ENCODE results near the gene HES5.

Gene HES5

DNA sequence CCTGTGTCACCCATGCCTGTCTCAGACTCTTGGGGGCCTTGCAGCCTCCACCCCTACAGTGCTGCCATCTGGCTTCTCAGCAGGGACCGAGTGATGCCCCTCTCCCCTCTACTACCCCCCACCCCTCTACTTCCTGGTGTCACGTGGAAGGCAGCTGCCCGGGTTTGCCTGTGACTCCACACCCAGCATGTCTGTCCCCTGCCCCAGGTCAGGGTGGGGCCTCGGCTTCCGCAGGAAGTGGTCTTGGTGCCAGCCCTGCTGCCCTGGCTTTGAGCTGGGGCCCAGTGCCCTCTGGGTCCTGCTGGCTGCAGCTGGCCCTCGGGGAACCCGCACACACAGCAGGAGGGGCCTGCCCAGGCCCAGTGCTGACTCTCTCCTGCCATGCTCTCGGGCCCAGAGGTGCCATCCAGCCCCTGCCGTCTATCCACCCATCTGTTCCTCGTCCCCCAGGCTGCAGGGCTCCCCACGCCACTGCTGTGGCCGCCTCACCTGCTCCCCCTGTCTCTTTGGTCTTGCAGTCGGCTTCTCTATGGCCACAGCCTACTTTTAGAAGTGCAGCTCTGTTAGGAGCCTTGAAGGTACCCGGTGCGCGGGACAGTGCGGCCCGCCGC is 30.0 kb downstream of the HES5 start:
- no peak for DNase-seq

DNA sequence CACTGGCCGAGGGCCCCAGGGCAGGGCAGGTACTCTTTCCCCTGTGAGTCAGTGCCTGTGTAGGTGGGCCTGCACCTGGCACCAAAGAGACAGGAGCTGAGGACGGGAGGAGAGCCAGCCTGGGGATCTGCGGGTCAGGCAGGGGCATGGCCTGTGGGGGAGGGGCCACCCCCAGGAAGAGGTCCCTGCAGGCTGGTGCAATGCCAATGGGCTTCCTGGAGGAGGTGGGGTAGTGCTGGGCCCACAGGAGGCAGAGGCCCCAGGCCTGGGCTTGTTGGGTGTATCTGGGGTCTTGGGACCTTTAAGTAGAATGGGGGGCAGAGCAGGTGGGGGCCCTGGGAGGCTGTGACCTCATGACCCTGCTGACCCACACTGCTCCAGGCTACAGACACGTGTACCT is 30.8 kb downstream of the HES5 start:
- no peak for DNase-seq

GRCh38 chr1:2498648-2499047 is 31.4 kb downstream of the HES5 start:
- no peak for DNase-seq

GRCh38 chr1:2497891-2498290 is 32.2 kb downstream of the HES5 start:
- no peak for DNase-seq

- no peak for DNase-seq
Observed at GRCh38 chr1:2496746-2497145, 33.3 kb downstream of the HES5 start.

DNA sequence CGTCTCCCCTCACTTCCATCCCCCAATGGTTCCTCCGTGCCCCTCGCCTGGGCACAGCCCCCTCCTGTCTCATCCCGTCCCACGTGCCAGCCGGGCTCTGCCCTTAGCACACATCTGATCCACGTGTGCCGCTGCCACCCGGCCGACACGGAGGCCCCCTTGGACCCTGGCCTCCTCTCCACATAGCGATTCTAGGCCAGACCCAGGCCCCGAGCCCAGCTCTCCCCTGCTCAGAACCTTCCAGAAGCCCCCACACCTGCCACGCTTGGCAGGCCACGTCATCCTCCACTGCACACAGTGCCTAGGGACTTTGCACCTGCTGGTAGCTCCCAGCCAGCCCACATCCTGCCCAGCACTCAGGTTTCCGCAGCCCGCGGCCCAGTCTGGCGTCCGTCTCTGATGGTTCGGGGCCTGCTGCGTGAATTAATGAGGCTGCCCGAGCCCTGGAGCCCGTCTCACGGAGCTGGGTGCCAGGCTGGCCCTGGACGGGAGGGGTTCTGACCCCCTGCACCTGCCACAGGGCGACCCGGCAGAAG is 33.9 kb downstream of the HES5 start:
- no peak for DNase-seq

- no peak for DNase-seq
Observed at GRCh38 chr1:2495546-2495945, 34.5 kb downstream of the HES5 start.

GRCh38 chr1:2495026-2495425 is 35.0 kb downstream of the HES5 start:
- DNase-seq: peak in 1 of 14 donors; percentile 89

DNA sequence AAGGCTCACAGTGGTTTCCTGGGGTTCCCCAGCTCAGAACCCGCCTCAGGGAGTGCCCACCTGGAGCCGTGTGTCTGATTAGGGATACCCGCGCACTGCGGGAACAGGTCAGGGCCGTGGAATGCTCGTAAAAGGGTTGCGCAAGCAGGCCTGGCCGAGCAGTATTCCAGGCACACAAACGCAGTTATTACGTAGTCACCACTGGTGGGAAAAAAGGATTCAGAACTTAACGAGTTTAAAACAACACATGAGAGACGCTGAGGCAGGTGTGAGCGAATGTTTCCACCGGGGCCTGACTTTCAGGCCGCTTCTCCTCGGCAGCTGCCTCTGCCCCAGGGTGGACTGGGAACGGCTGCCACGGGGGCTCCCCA is 35.8 kb downstream of the HES5 start:
- no peak for DNase-seq

DNA sequence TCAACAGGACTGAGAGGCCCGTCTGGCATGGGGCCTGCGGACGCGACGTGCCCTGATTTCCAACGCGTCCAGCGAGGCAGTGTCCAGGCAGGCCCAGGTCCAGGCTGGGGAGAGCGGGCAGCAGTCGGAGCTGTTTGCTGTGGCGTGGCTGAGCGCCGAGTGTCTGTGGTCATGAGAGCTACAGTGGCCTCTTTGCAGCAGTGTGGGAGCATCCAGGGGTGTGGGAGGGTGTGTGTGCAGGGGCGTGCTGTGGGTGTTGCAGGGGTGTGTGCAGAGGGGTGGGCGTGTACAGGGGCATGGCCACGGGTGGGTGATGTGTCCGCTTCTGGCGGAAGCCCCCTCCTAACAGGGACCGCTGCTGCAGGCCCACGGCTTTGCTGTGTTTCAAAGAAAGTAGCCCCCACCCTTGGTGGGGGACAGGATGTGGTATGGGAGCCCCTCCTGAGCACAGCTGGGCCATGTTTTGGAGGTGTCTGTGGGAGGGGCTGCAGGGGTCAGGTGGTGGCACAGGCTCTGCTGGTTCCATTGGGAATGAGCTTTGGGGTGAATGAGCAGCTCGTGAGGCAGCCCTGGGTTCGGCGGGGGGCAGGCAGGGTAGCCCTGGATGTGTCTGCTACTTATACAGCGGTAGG is 36.3 kb downstream of the HES5 start:
- peak in 13 of 14 donors; percentile 48 to 85 (median 67) for DNase-seq

DNA sequence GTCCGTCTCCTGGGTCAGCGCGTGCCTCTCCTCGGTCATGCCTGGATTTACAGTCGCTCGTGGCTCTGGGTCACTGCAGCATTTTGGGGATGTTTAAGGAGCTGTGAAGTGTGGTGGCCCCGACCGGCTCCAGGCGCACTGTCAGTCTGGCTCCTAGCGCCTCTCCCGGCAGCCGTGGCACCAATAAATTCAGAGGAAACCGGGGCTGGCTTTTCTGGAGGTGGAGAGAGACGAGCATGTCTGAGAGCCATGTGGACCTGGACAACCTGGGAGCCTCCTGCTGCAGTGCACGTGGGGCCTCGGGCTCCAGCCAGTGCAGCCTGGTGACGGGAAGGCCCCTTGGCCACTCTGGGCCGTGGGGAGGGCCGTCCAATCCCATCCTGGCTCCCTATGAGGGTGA is 36.8 kb downstream of the HES5 start:
- DNase-seq: peak in 2 of 14 donors; percentile 49 to 67

- DNase-seq: peak in 1 of 14 donors; percentile 79
Observed at GRCh38 chr1:2492091-2492490, 38.0 kb downstream of the HES5 start.

DNA sequence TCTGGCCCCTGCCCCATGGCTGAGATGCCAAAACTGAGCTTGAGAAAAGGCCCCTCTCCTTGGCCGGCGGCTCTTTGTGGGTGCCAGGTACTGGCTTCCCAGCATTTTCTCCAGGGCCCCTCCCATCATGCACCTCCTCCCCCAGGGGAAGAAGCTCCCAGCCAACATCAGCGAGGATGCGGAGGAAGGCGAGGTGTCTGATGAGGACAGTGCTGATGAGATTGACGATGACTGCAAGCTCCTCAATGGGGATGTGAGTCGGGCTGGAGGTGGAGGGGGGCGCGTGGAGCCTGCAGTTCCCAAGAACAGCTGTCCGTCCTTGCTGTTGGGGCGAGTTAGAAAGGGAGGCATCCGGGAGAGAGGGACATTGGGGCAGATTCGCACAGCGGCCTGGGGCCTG is 40.4 kb downstream of the HES5 start:
- DNase-seq: no peak

GRCh38 chr1:2488688-2489087 is 41.4 kb downstream of the HES5 start:
- no peak for DNase-seq

DNA sequence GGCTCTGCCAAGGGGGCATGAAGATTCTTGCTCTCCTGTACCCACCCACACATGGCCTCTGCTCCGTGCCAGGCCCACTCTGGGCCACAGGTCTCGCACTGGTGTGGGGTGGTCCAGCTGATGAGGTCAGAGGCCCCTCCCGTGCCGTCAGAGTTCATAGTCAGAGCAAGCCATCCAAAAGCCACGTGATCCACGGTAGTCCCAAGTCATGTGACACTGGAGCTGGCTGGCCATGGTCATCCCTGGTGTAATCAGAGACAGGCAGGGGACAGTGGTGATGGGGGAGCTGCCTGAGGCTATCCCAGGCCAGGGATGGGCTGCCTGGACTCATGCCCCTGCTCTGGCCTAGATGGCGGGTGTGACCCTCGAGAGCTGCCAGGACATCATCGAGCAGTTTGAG is 43.5 kb downstream of the HES5 start:
- DNase-seq: no peak

GRCh38 chr1:2486041-2486440 is 44.0 kb downstream of the HES5 start:
- no peak for DNase-seq

- DNase-seq: no peak
Observed at GRCh38 chr1:2483970-2484369, 46.1 kb downstream of the HES5 start.

- no peak for DNase-seq
Observed at GRCh38 chr1:2483026-2483425, 47.0 kb downstream of the HES5 start.

- DNase-seq: no peak
Observed at GRCh38 chr1:2482588-2482987, 47.5 kb downstream of the HES5 start.

- no peak for DNase-seq
Observed at GRCh38 chr1:2481885-2482284, 48.2 kb downstream of the HES5 start.

GRCh38 chr1:2480986-2481364 is 49.1 kb downstream of the HES5 start:
- no peak for DNase-seq

DNA sequence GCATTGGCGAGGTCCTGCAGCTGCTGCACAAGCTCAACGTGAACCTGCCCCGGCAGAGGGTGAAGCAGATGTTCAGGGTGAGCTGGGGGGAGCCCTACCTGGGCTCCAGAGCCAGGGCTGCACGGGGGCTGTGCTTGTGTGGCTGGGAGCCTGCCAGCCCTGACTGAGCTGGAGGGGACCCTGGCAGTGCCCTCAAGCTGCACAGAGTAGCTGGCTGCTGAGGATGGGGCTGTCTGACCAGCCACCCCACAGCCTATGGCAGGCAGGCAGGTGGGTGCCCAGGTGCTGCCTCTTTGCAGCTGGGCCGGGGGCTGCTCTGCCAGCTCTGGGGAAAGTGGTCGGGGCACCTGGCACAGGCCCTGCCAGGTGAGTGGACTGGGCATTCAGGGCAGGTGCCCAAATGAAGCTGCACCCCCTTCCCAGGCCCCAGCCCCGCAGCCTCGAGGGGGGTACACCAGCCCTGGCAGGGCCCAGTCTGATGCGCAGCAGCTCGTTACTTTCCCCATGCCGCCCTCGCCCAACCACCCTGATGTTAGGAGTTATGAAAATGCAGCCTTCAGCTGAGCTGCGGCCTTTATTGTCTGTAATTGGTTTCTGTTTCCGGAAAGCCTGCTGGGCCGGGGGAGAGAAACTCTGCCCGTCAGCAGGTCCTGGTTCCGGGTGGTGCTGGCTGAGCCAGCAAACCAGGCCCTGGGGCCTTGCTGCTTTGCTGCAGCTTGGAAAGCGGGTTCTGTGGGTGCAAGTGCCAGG is 49.7 kb downstream of the HES5 start:
- DNase-seq: no peak

DNA sequence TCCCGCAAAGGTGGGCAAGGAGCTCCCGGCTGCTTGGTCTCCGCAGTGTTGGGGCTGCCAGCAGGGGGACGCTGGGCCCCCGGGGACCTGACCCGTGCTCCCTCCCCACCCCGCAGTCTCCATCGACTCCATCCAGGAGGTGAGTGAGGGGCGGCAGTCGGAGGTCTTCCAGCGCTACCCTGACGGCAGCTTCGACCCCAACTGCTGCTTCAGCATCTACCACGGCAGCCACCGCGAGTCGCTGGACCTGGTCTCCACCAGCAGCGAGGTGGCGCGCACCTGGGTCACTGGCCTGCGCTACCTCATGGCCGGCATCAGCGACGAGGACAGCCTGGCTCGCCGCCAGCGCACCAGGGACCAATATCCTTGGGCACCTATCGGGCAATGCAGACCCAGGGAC is 50.4 kb downstream of the HES5 start:
- DNase-seq: no peak

DNA sequence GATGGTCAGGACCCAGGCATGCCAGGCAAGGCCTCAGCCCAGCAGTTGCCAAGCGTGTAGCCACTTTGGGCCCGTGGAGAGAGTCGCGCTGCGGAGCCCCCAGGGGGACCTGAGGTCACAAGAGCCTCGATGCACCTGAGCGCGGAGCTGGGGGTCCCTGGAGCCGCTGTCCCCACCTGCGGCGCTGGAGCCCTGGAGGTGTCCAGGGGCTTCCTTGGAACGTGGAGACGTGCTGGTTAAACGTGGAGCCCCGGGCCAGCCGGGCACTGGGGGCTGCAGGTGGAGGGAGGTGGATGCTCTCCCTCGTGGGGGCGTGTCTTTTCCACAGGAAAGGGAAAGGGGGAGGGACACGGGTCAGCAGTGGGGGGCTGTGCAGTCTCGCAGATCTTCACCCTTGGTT is 50.9 kb downstream of the HES5 start:
- no peak for DNase-seq
